NB4 (cell line): ENCODE data around the gene BIRC5.

Source experiments
- CTCF ChIP-seq: IDR thresholded peaks from one replicate; pipeline ENCODE4 v1.5.1; 2012; ENCODE audit warnings: low read depth, low read length
- MAX ChIP-seq: IDR thresholded peaks from 2 replicates; pipeline ENCODE4 v1.6.1; 2011; ENCODE audit warnings: low read depth, low read length
- MYC ChIP-seq: IDR thresholded peaks from 2 replicates; pipeline ENCODE4 v1.6.1; 2011; ENCODE audit warnings: low read depth, low read length
- POLR2A ChIP-seq: IDR thresholded peaks from 2 replicates; pipeline ENCODE4 v1.6.1; 2011; ENCODE audit warnings: mild to moderate bottlenecking; ENCODE audit not compliant: insufficient read length; ENCODE audit errors: extremely low read depth

- TF ChIP-seq CTCF (no peak), POLR2A (peak; percentile 38), MAX (peak; percentile 87), MYC (peak; percentile 90; the same call in 1 of the 2 replicates)
Measured at GRCh38 chr17:78214016-78214705, at the start of gene BIRC5.
